DMS114 treated with DMSO at 0.1 percent for 48 hours (cell line): ENCODE results near the gene ARID5B.

Source experiments
- DNase-seq: peaks from one replicate; lab custom pipeline; 2025; ENCODE audit not compliant: unreplicated experiment; lab: John Stamatoyannopoulos, UW

The ARID5B gene

GRCh38 chr10:61887772-61888171 lies 13.7 kb upstream of the ARID5B start:
- no peak for DNase-seq

- DNase-seq = no peak
Measured at GRCh38 chr10:61888744-61889143, 12.8 kb upstream of the ARID5B start.

- no peak for DNase-seq
Measured at GRCh38 chr10:61890430-61890829, 11.1 kb upstream of the ARID5B start.

- DNase-seq = no peak
Measured at GRCh38 chr10:61890881-61891409, 10.6 kb upstream of the ARID5B start.

- DNase-seq = no peak
Measured at GRCh38 chr10:61891906-61892585, 9.5 kb upstream of the ARID5B start.

- DNase-seq = no peak
Measured at GRCh38 chr10:61892961-61893360, 8.5 kb upstream of the ARID5B start.

GRCh38 chr10:61894133-61894532 lies 7.4 kb upstream of the ARID5B start:
- DNase-seq = no peak

- DNase-seq = no peak
Measured at GRCh38 chr10:61895898-61896600, 5.5 kb upstream of the ARID5B start.

- no peak for DNase-seq
Measured at GRCh38 chr10:61896854-61897661, 4.4 kb upstream of the ARID5B start.

- DNase-seq = peak; percentile 71
Measured at GRCh38 chr10:61897671-61898434, 3.6 kb upstream of the ARID5B start.

- DNase-seq = peak; percentile 57
Measured at GRCh38 chr10:61898435-61898778, 3.1 kb upstream of the ARID5B start.

- peak; percentile 78 for DNase-seq
Measured at GRCh38 chr10:61899069-61899531, 2.4 kb upstream of the ARID5B start.

GRCh38 chr10:61899663-61899996 lies 1.9 kb upstream of the ARID5B start:
- peak; percentile 82 for DNase-seq

- peak; percentile 98 for DNase-seq
Measured at GRCh38 chr10:61899997-61900828, 1.3 kb upstream of the ARID5B start.

- no peak for DNase-seq
Measured at GRCh38 chr10:61901829-61902444, 438 bp downstream of the ARID5B start.

GRCh38 chr10:61902445-61903220 lies 1.1 kb downstream of the ARID5B start:
- DNase-seq = peak; percentile 65

- DNase-seq = peak; percentile 63
Measured at GRCh38 chr10:61903221-61903927, 1.9 kb downstream of the ARID5B start.

- DNase-seq = no peak
Measured at GRCh38 chr10:61903928-61904344, 2.4 kb downstream of the ARID5B start.
